Measurements from ENCODE around the gene ETF1.

Gene ETF1

GRCh38 chr5:138464008-138464387 is 79.0 kb downstream of the ETF1 start:
- Histone ChIP-seq H3K9me3 (replicated peaks in 1 of 11) (peaks cover 0 to 8% (median 0%) of the 10 kb centered on the region in 11 experiments; a peak in 1 of 22 replicates), H3K27ac (peak overlapping the region; percentile 88 to 95 (median 93)), H3K36me3 (peaks cover 13 to 34% (median 30%) of the 10 kb centered on the region in 11 experiments), H3K4me3 (peak overlapping the region; percentile 72 to 96 (median 84)), H3K4me2 (peak overlapping the region; percentile 82 to 98 (median 95)), H3K9ac (peak overlapping the region; percentile 85 to 97 (median 90)), H3K27me3 (peaks cover 0 to 16% (median 0%) of the 10 kb centered on the region in 11 experiments; a peak in 5 of 22 replicates), H4K20me1 (peaks cover 31 to 38% (median 37%) of the 10 kb centered on the region in 11 experiments), H3K4me1 (peaks cover 63 to 72% (median 68%) of the 10 kb centered on the region in 10 experiments)
- TF ChIP-seq Cebpa-rat (IDR thresholded peaks at IDR 0.05): no peak

GRCh38 chr5:138463419-138464007 is 79.5 kb downstream of the ETF1 start:
- Histone ChIP-seq H3K4me3 (peak overlapping the region; percentile 72 to 96 (median 84)), H3K9me3 (replicated peaks in 1 of 11) (peaks cover 0 to 8% (median 0%) of the 10 kb centered on the region in 11 experiments; a peak in 1 of 22 replicates), H3K4me2 (peak overlapping the region; percentile 82 to 98 (median 95)), H3K27me3 (peaks cover 0 to 16% (median 0%) of the 10 kb centered on the region in 11 experiments; a peak in 5 of 22 replicates), H3K27ac (peak overlapping the region; percentile 88 to 95 (median 93)), H4K20me1 (peaks cover 31 to 33% (median 32%) of the 10 kb centered on the region in 11 experiments), H3K4me1 (peaks cover 63 to 73% (median 69%) of the 10 kb centered on the region in 10 experiments), H3K36me3 (peaks cover 13 to 30% (median 25%) of the 10 kb centered on the region in 11 experiments), H3K9ac (peak overlapping the region; percentile 85 to 97 (median 90))
- no peak for TF ChIP-seq Cebpa-rat (IDR thresholded peaks at IDR 0.05)

- Histone ChIP-seq H3K36me3 (peaks cover 0 to 10% (median 5%) of the 10 kb centered on the region in 11 experiments; a peak in 19 of 22 replicates), H3K27ac (no peak overlapping the region), H4K20me1 (peaks cover 12 to 13% (median 12%) of the 10 kb centered on the region in 11 experiments), H3K4me2 (peak overlapping the region in 10 of 11 experiments; percentile 28 to 97 (median 89); a peak in 10 of 22 replicates), H3K27me3 (peaks cover 0 to 10% (median 0%) of the 10 kb centered on the region in 11 experiments; a peak in 5 of 22 replicates), H3K4me1 (peaks cover 61 to 70% (median 66%) of the 10 kb centered on the region in 10 experiments), H3K9me3 (replicated peaks in 1 of 11) (peaks cover 0 to 8% (median 0%) of the 10 kb centered on the region in 11 experiments; a peak in 1 of 22 replicates), H3K4me3 (no peak overlapping the region), H3K9ac (peak overlapping the region in 1 of 11 experiments; percentile 36; a peak in 1 of 22 replicates)
- TF ChIP-seq Cebpa-rat (IDR thresholded peaks at IDR 0.05): no peak
Measured at GRCh38 chr5:138461343-138462125, 81.5 kb downstream of the ETF1 start.

GRCh38 chr5:138460032-138460693 is 82.9 kb downstream of the ETF1 start:
- peak overlapping the region in 4 of 11 experiments; percentile 56 to 67 (median 58); a peak in 4 of 22 replicates for H3K9ac ChIP-seq

GRCh38 chr5:138459311-138459933 is 83.6 kb downstream of the ETF1 start:
- H3K4me3 ChIP-seq: peak overlapping the region in 1 of 10 experiments; percentile 21; a peak in 2 of 20 replicates
- H3K9ac ChIP-seq: peak overlapping the region in 7 of 11 experiments; percentile 16 to 67 (median 56); a peak in 13 of 22 replicates
- peaks cover 52 to 71% (median 60%) of the 10 kb centered on the region in 10 experiments for H3K4me1 ChIP-seq
- H3K9me3 ChIP-seq (replicated peaks in 1 of 11): no peaks in the 10 kb centered on the region
- peak overlapping the region; percentile 20 to 67 (median 57); a peak in 18 of 22 replicates for H3K27ac ChIP-seq
- H3K36me3 ChIP-seq: no peaks in the 10 kb centered on the region
- H3K27me3 ChIP-seq: no peaks in the 10 kb centered on the region
- TF ChIP-seq Cebpa-rat (IDR thresholded peaks at IDR 0.05): no peak
- no peaks in the 10 kb centered on the region for H4K20me1 ChIP-seq
- H3K4me2 ChIP-seq: peak overlapping the region; percentile 71 to 97 (median 89)

More at GRCh38 chr5:138460032-138460693, 82.9 kb downstream of the ETF1 start:
- Histone ChIP-seq H3K27ac (peak overlapping the region in 8 of 11 experiments; percentile 20 to 67 (median 58); a peak in 12 of 22 replicates), H3K4me2 (peak overlapping the region; percentile 71 to 97 (median 89)), H4K20me1 (no peaks in the 10 kb centered on the region), H3K4me1 (peaks cover 52 to 70% (median 60%) of the 10 kb centered on the region in 10 experiments), H3K27me3 (no peaks in the 10 kb centered on the region), H3K36me3 (no peaks in the 10 kb centered on the region), H3K4me3 (no peak overlapping the region; a peak in 1 of 20 replicates), H3K9me3 (replicated peaks in 1 of 11) (no peaks in the 10 kb centered on the region)
- TF ChIP-seq Cebpa-rat (IDR thresholded peaks at IDR 0.05): no peak

- H3K9ac ChIP-seq: peak overlapping the region in 9 of 11 experiments; percentile 16 to 67 (median 45); a peak in 14 of 22 replicates
- no peaks in the 10 kb centered on the region for H3K36me3 ChIP-seq
- H3K27ac ChIP-seq: peak overlapping the region; percentile 20 to 67 (median 57); a peak in 19 of 22 replicates
- H3K27me3 ChIP-seq: no peaks in the 10 kb centered on the region
- peak overlapping the region; percentile 71 to 97 (median 89) for H3K4me2 ChIP-seq
- H4K20me1 ChIP-seq: no peaks in the 10 kb centered on the region
- H3K4me3 ChIP-seq: peak overlapping the region in 3 of 10 experiments; percentile 21 to 38 (median 29); a peak in 5 of 20 replicates
- no peak for TF ChIP-seq Cebpa-rat (IDR thresholded peaks at IDR 0.05)
- H3K9me3 ChIP-seq (replicated peaks in 1 of 11): no peaks in the 10 kb centered on the region
- peaks cover 52 to 70% (median 60%) of the 10 kb centered on the region in 10 experiments for H3K4me1 ChIP-seq
Measured at GRCh38 chr5:138458856-138459255, 84.2 kb downstream of the ETF1 start.

- H4K20me1 ChIP-seq: no peaks in the 10 kb centered on the region
- H3K9me3 ChIP-seq (replicated peaks in 1 of 11): no peaks in the 10 kb centered on the region
- no peak for TF ChIP-seq Cebpa-rat (IDR thresholded peaks at IDR 0.05)
- H3K4me1 ChIP-seq: peaks cover 49 to 66% (median 57%) of the 10 kb centered on the region in 10 experiments
- no peaks in the 10 kb centered on the region for H3K27me3 ChIP-seq
- H3K27ac ChIP-seq: peak overlapping the region in 9 of 11 experiments; percentile 20 to 67 (median 58); a peak in 17 of 22 replicates
- H3K4me2 ChIP-seq: peak overlapping the region; percentile 71 to 97 (median 89)
- H3K36me3 ChIP-seq: no peaks in the 10 kb centered on the region
- H3K9ac ChIP-seq: peak overlapping the region in 9 of 11 experiments; percentile 16 to 67 (median 45); a peak in 14 of 22 replicates
- H3K4me3 ChIP-seq: peak overlapping the region in 3 of 10 experiments; percentile 21 to 38 (median 29); a peak in 5 of 20 replicates
Measured at GRCh38 chr5:138458384-138458783, 84.7 kb downstream of the ETF1 start.

All from BLaER1 treated with 17β-estradiol and CSF1 and Interleukin-3, amounts not matched to agents 10 nM and 100 nM (cell line).